HepG2 (cell line): ENCODE measurements around the gene MYO1B. TPM values are rescaled to one million over a fixed set of nuclear protein-coding genes. Genes with fewer than 3 reads are reported as not detected.

Source experiments
- BHLHE40 ChIP-seq: IDR thresholded peaks from 2 replicates; pipeline ENCODE4 v1.6.1; 2011; ENCODE audit warnings: low read length, improper control_type of control experiment
- CBX1 ChIP-seq: IDR thresholded peaks from one replicate; pipeline ENCODE4 v1.6.1; 2016; ENCODE audit warnings: antibody characterized with exemption, low read depth
- CBX5 ChIP-seq: sonication (generic); formaldehyde crosslinking; IDR thresholded peaks from 2 replicates; pipeline ENCODE4 v1.4.0; 2020; ENCODE audit warnings: missing genetic modification reagents, borderline replicate concordance
- ETV6 ChIP-seq: sonication (generic); formaldehyde crosslinking; conservative IDR thresholded peaks from 2 replicates; pipeline ENCODE4 v1.4.0; 2020; ENCODE audit warnings: missing genetic modification reagents
- HMGA1 ChIP-seq: sonication (generic); formaldehyde crosslinking; conservative IDR thresholded peaks from 2 replicates; pipeline ENCODE4 v1.4.0; 2020; ENCODE audit warnings: missing genetic modification reagents
- HNRNPK ChIP-seq: fragments of 200-400 bp; formaldehyde crosslinking; IDR thresholded peaks from 2 replicates; pipeline ENCODE4 v1.6.1; 2018; ENCODE audit warnings: low read length, low read depth, moderate library complexity, mild to moderate bottlenecking; ENCODE audit not compliant: poor library complexity, severe bottlenecking
- HNRNPLL ChIP-seq: fragments of 200-400 bp; formaldehyde crosslinking; IDR thresholded peaks from 2 replicates; pipeline ENCODE4 v1.6.1; 2017; ENCODE audit warnings: mild to moderate bottlenecking, low read depth, low read length; ENCODE audit not compliant: poor library complexity, severe bottlenecking
- IKZF4 ChIP-seq: sonication (generic); formaldehyde crosslinking; IDR thresholded peaks from 2 replicates; pipeline ENCODE4 v1.5.1; 2020; ENCODE audit warnings: borderline replicate concordance, mild to moderate bottlenecking, low read depth, missing genetic modification reagents; ENCODE audit errors: not compliant biosample characterization
- MATR3 ChIP-seq: sonication (generic); formaldehyde crosslinking; IDR thresholded peaks from 2 replicates; pipeline ENCODE4 v1.4.0; 2020; ENCODE audit warnings: missing genetic modification reagents
- NR2F2 ChIP-seq: IDR thresholded peaks from 2 replicates; pipeline ENCODE4 v1.6.1; 2012; ENCODE audit warnings: low read depth, inconsistent platforms, borderline replicate concordance
- PRMT3 ChIP-seq: sonication (generic); formaldehyde crosslinking; IDR thresholded peaks from 2 replicates; pipeline ENCODE4 v1.8.1; 2022; ENCODE audit warnings: low read depth, mild to moderate bottlenecking, moderate library complexity, missing genetic modification reagents, borderline replicate concordance
- RCOR2 ChIP-seq: IDR thresholded peaks from 2 replicates; pipeline ENCODE4 v1.6.1; 2016; ENCODE audit warnings: missing biosample characterization, missing genetic modification reagents
- SETDB1 ChIP-seq: sonication (generic); formaldehyde crosslinking; IDR thresholded peaks from 2 replicates; pipeline ENCODE4 v1.5.1; 2020; ENCODE audit warnings: missing genetic modification reagents, mild to moderate bottlenecking, borderline replicate concordance
- SMYD3 ChIP-seq: sonication (generic); formaldehyde crosslinking; IDR thresholded peaks from 2 replicates; pipeline ENCODE4 v1.8.1; 2023; ENCODE audit warnings: mild to moderate bottlenecking, missing genetic modification reagents
- SP140L ChIP-seq: sonication (generic); formaldehyde crosslinking; IDR thresholded peaks from 2 replicates; pipeline ENCODE4 v1.4.0; 2020; ENCODE audit warnings: missing genetic modification reagents, borderline replicate concordance
- TEAD3 ChIP-seq: optimal IDR thresholded peaks from 2 replicates; pipeline ENCODE3; 2016; ENCODE audit warnings: borderline replicate concordance
- ZC3H13 ChIP-seq: sonication (generic); formaldehyde crosslinking; IDR thresholded peaks from 2 replicates; pipeline ENCODE4 v1.8.1; 2023; ENCODE audit warnings: mild to moderate bottlenecking, missing genetic modification reagents, moderate library complexity
- ZFP37 ChIP-seq: sonication (generic); formaldehyde crosslinking; IDR thresholded peaks from 2 replicates; pipeline ENCODE4 v1.4.0; 2020; ENCODE audit warnings: missing genetic modification reagents, borderline replicate concordance
- ZKSCAN5 ChIP-seq: sonication (generic); formaldehyde crosslinking; IDR thresholded peaks from 2 replicates; pipeline ENCODE4 v1.5.1; 2020; ENCODE audit warnings: mild to moderate bottlenecking, missing genetic modification reagents
- ZNF30 ChIP-seq: sonication (generic); formaldehyde crosslinking; IDR thresholded peaks from 2 replicates; pipeline ENCODE4 v1.5.0; 2020; ENCODE audit warnings: mild to moderate bottlenecking, missing genetic modification reagents
- ZNF354B ChIP-seq: sonication (generic); formaldehyde crosslinking; IDR thresholded peaks from 2 replicates; pipeline ENCODE4 v1.8.0; 2022; ENCODE audit warnings: mild to moderate bottlenecking, missing genetic modification reagents
- ZNF484 ChIP-seq: sonication (generic); formaldehyde crosslinking; IDR thresholded peaks from 2 replicates; pipeline ENCODE4 v1.5.1; 2020; ENCODE audit warnings: mild to moderate bottlenecking, low read depth, missing genetic modification reagents, borderline replicate concordance
- ZNF670 ChIP-seq: sonication (generic); formaldehyde crosslinking; IDR thresholded peaks from 2 replicates; pipeline ENCODE4 v1.8.0; 2022; ENCODE audit warnings: mild to moderate bottlenecking, missing genetic modification reagents, borderline replicate concordance
- polyA plus RNA-seq, 8 experiments: library from polyadenylated mRNA; depleted of rRNA in 3 of 8; stranded (reverse) in 7 of 8; unstranded in 1 of 8; fragments of >200 nt; fragmentation: Illumina TruSeq in 4 of 8; extraction: Trizol in 4 of 8; gene quantifications; 2 replicates each; pipeline versions ENCODE4 v1.2.1 to v1.2.3, GENCODE V29; 2011 to 2016; ENCODE audit warnings: low read depth in 4 of 8, missing spikeins in 1 of 8, mixed read lengths in 1 of 8; ENCODE audit not compliant: insufficient read depth in 1 of 8
- total RNA-seq, 5 experiments: library from RNA; depleted of rRNA; stranded (reverse); fragments of >200 nt; fragmentation: Illumina TruSeq; extraction: Trizol; gene quantifications; 2 replicates each; pipeline ENCODE4 v1.2.3, GENCODE V29; 2016; ENCODE audit warnings: low read depth in 1 of 5
- TF ChIP-seq, protein P1 (sequence below): sonication (generic); formaldehyde crosslinking; IDR thresholded peaks from 2 replicates; pipeline ENCODE4 v1.5.1; 2020; ENCODE audit warnings: missing genetic modification reagents, mild to moderate bottlenecking, borderline replicate concordance
- TF ChIP-seq, protein P2 (sequence below): IDR thresholded peaks from 2 replicates; pipeline ENCODE4 v1.6.1; 2018; ENCODE audit warnings: missing genetic modification reagents, mild to moderate bottlenecking, missing compliant biosample characterization

The MYO1B gene
- total and polyA plus RNA-seq, 2 of the 13 experiments (the other 11 are each of a cell fraction or from before 2014, with no cell fraction given), result 36.9 to 89.8 TPM

DNA sequence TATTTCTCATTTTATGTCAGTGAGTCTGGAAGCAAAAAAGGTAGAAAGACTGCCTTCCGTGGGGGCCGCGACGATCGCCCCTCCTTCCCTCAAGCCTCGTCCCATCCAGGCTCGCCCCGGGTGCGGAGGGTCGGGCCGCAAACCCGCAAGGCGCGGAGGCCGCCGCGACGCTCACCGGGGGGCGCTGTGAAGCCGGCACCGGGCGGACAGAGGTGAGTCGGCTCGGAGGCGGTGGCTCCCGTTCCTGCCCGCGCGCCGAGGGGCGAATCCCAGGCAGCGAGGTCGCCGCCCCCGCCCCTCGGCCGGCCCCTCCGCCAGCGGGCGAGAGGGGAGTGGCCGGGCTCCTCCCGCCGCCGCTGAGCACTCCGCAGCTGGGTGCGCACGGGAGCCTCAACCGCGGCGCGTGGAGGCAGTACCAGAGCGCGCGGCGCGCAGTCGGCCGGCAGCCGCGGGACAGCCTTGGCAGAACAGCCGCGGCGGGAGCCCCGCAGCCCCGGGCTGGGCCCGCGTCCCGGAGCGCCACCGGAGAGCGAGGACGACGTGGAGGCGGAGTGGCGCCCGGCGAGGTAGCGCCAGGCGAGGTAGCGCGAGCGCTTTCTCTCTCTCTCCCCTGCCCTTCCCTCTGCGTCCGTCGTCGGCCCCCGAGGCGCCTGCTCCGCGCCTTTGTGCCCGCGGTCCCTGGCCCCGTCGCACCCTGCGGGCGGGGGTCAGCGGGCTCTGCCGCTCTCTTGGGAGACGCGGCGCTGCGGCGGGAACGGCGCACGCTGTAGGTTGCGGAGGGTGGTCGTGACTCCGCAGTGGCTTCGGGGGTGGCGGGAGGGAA is at the start of gene MYO1B (continued):
- TF ChIP-seq ZNF484 (CRISPR knock-in tag), result no peak
- no peak for TF ChIP-seq HMGA1
- TF ChIP-seq ZC3H13 (CRISPR knock-in tag), result no peak
- TF ChIP-seq PRMT3 (CRISPR knock-in tag), result no peak; the same call in 1 of the 2 replicates
- TF ChIP-seq TEAD3 (CRISPR knock-in tag), result peak; percentile 78
- no peak; the same call in 1 of the 2 replicates for TF ChIP-seq NR2F2
- TF ChIP-seq, protein P1, sequence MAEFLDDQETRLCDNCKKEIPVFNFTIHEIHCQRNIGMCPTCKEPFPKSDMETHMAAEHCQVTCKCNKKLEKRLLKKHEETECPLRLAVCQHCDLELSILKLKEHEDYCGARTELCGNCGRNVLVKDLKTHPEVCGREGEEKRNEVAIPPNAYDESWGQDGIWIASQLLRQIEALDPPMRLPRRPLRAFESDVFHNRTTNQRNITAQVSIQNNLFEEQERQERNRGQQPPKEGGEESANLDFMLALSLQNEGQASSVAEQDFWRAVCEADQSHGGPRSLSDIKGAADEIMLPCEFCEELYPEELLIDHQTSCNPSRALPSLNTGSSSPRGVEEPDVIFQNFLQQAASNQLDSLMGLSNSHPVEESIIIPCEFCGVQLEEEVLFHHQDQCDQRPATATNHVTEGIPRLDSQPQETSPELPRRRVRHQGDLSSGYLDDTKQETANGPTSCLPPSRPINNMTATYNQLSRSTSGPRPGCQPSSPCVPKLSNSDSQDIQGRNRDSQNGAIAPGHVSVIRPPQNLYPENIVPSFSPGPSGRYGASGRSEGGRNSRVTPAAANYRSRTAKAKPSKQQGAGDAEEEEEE (CRISPR knock-in tag), result no peak
- peak; percentile 88 for TF ChIP-seq CBX1
- TF ChIP-seq SMYD3 (CRISPR knock-in tag), result 0 out of 2 replicates have a peak, but pooled peaks have one; percentile 86
- no peak for TF ChIP-seq SETDB1 (CRISPR knock-in tag)
- TF ChIP-seq HNRNPK, result peak; percentile 57
- TF ChIP-seq, protein P2, sequence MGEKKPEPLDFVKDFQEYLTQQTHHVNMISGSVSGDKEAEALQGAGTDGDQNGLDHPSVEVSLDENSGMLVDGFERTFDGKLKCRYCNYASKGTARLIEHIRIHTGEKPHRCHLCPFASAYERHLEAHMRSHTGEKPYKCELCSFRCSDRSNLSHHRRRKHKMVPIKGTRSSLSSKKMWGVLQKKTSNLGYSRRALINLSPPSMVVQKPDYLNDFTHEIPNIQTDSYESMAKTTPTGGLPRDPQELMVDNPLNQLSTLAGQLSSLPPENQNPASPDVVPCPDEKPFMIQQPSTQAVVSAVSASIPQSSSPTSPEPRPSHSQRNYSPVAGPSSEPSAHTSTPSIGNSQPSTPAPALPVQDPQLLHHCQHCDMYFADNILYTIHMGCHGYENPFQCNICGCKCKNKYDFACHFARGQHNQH (CRISPR knock-in tag), result peak; percentile 42
- no peak for TF ChIP-seq ZKSCAN5 (CRISPR knock-in tag)
- TF ChIP-seq IKZF4 (CRISPR knock-in tag), result no peak
- peak; percentile 74; the same call in 1 of the 2 replicates for TF ChIP-seq SP140L (CRISPR knock-in tag)
- no peak for TF ChIP-seq ZNF354B (CRISPR knock-in tag)
- TF ChIP-seq MATR3, result no peak; the same call in 1 of the 2 replicates
- TF ChIP-seq ZNF30 (CRISPR knock-in tag), result no peak
- peak; percentile 86 for TF ChIP-seq HNRNPLL
- TF ChIP-seq CBX5 (CRISPR knock-in tag), result peak; percentile 85
- TF ChIP-seq RCOR2, result no peak
- peak; percentile 59; the same call in 1 of the 2 replicates for TF ChIP-seq ZFP37 (CRISPR knock-in tag)
- TF ChIP-seq ETV6, result no peak; the same call in 1 of the 2 replicates
- peak; percentile 74 for TF ChIP-seq BHLHE40
- no peak for TF ChIP-seq ZNF670
